GM19240 (cell line): Measurements from ENCODE around the gene KRTAP5-9.
"Not testable (repeated sequence)": the region's sequence is repeated elsewhere in the genome, so short reads cannot be mapped to it uniquely, and the experiment has no call there.

ENCODE experiments used
- DNase-seq: peaks from one replicate; pipeline ENCODE4 v3.0.0; 2011; ENCODE audit warnings: low spot score; ENCODE audit not compliant: insufficient read length

KRTAP5-9 gene

GRCh38 chr11:71548120-71548519, at the start of gene KRTAP5-9:
Gene KRTAP5-9, plus strand, starts transcription at chr11:71548420. Its CDS starts 238 bp downstream, at chr11:71548658.
- no peak for DNase-seq

GRCh38 chr11:71499125-71499524, 49.1 kb upstream of the KRTAP5-9 start:
- no peak for DNase-seq

GRCh38 chr11:71499546-71499945, 48.7 kb upstream of the KRTAP5-9 start:
- DNase-seq: no peak

GRCh38 chr11:71500601-71501021, 47.6 kb upstream of the KRTAP5-9 start:
- no peak for DNase-seq

- DNase-seq: no peak
Observed at GRCh38 chr11:71501071-71501985, 46.9 kb upstream of the KRTAP5-9 start.

- no peak for DNase-seq
Observed at GRCh38 chr11:71502026-71502425, 46.2 kb upstream of the KRTAP5-9 start.

GRCh38 chr11:71502871-71503435, 45.3 kb upstream of the KRTAP5-9 start:
- DNase-seq: no peak

GRCh38 chr11:71504531-71504930, 43.7 kb upstream of the KRTAP5-9 start:
- no peak for DNase-seq

- DNase-seq: no peak
Observed at GRCh38 chr11:71505001-71505400, 43.2 kb upstream of the KRTAP5-9 start.

GRCh38 chr11:71505781-71506180, 42.4 kb upstream of the KRTAP5-9 start:
- DNase-seq: no peak

GRCh38 chr11:71507102-71507501, 41.1 kb upstream of the KRTAP5-9 start:
- no peak for DNase-seq

GRCh38 chr11:71518506-71519471, 29.4 kb upstream of the KRTAP5-9 start:
- no peak for DNase-seq

GRCh38 chr11:71519546-71519945, 28.7 kb upstream of the KRTAP5-9 start:
- DNase-seq: no peak

GRCh38 chr11:71525188-71525937, 22.9 kb upstream of the KRTAP5-9 start:
- no peak for DNase-seq

- no peak for DNase-seq
Observed at GRCh38 chr11:71525938-71526495, 22.2 kb upstream of the KRTAP5-9 start.

- not testable (repeated sequence) for DNase-seq
Observed at GRCh38 chr11:71526796-71527575, 21.2 kb upstream of the KRTAP5-9 start, which contains the start of gene KRTAP5-7. Gene KRTAP5-7, plus strand, starts transcription at chr11:71527267. Its CDS starts 34 bp downstream, at chr11:71527301.

- DNase-seq: no peak
Observed at GRCh38 chr11:71527576-71528210, 20.5 kb upstream of the KRTAP5-9 start.

GRCh38 chr11:71530602-71531001, 17.6 kb upstream of the KRTAP5-9 start:
- no peak for DNase-seq

GRCh38 chr11:71532036-71532610, 16.1 kb upstream of the KRTAP5-9 start:
- DNase-seq: no peak
